Activated T-cell treated with anti-CD3 and anti-CD28 coated beads, Interleukin-2, amount 50 U/mL, for 72 hours (primary cell): ENCODE data around the gene COG5. TPM values are rescaled to one million over a fixed set of nuclear protein-coding genes. Genes with fewer than 3 reads are reported as not detected.

Experiments
- ATAC-seq, 2 donors: fragments of 150-1000 bp; cut with Tn5 transposase; replicated peaks in 1 of 2; 2 replicates each; pipeline ENCODE4 v1.10.0; 2021; ENCODE audit warnings: moderate library complexity in 2 of 2, mild to moderate bottlenecking in 1 of 2
- DNase-seq, 2 donors: peaks; one replicate each; pipeline ENCODE4 v3.0.0; 2021 to 2022; ENCODE audit warnings: mixed read lengths in 1 of 2
- H3K27ac Mint-ChIP-seq: one replicate; pipeline ENCODE4 v1.8.0; 2022; ENCODE audit warnings: mild to moderate bottlenecking, moderate library complexity, mixed read lengths
- H3K27me3 Mint-ChIP-seq: one replicate; pipeline ENCODE4 v1.8.0; 2022; ENCODE audit warnings: low read depth, mixed read lengths
- H3K36me3 Mint-ChIP-seq, 2 donors: one replicate each; pipeline ENCODE4 v1.8.0; 2022; ENCODE audit warnings: mixed read lengths in 2 of 2, mild to moderate bottlenecking in 1 of 2; ENCODE audit not compliant: insufficient read depth in 2 of 2
- H3K4me1 Mint-ChIP-seq: one replicate; pipeline ENCODE4 v1.8.0; 2022; ENCODE audit warnings: low read depth, mixed read lengths
- H3K4me3 Mint-ChIP-seq, 2 donors: one replicate each; pipeline ENCODE4 v1.8.0; 2022; ENCODE audit warnings: mild to moderate bottlenecking in 2 of 2, mixed read lengths in 2 of 2, moderate library complexity in 2 of 2
- H3K9me3 Mint-ChIP-seq, 2 donors: one replicate each; pipeline ENCODE4 v1.8.0; 2022; ENCODE audit warnings: mixed read lengths in 2 of 2
- total RNA-seq, 2 donors: library from RNA; stranded (reverse); gene quantifications; one replicate each; pipeline ENCODE4 v1.2.3, GENCODE V29; 2022

COG5 gene
- total RNA-seq, 2 donors from 2014 or later = 30.4 to 55.5 TPM

- Mint-ChIP-seq H3K27me3 (no peaks in the 10 kb centered on the region), H3K9me3 (no peaks in the 10 kb centered on the region), H3K4me3 (no peak overlapping the region), H3K36me3 (peaks cover 5 to 27% of the 10 kb centered on the region in 2 donors), H3K27ac (no peak overlapping the region), H3K4me1 (no peaks in the 10 kb centered on the region)
- peak; percentile 35 to 50 for ATAC-seq
- DNase-seq = peak; percentile 13 to 24
These were observed 361.8 kb downstream of the COG5 start for GRCh38 chr7:107201795-107202450.

GRCh38 chr7:107196834-107197610, 366.7 kb downstream of the COG5 start:
- no peaks in the 10 kb centered on the region for H3K27me3 Mint-ChIP-seq
- no peaks in the 10 kb centered on the region for H3K4me1 Mint-ChIP-seq
- ATAC-seq (no peak), DNase-seq (no peak)
- H3K36me3 Mint-ChIP-seq = peaks cover 9 to 17% of the 10 kb centered on the region in 2 donors
- H3K4me3 Mint-ChIP-seq = no peak overlapping the region
- H3K9me3 Mint-ChIP-seq = no peaks in the 10 kb centered on the region
- H3K27ac Mint-ChIP-seq = peak overlapping the region; percentile 33

GRCh38 chr7:107194052-107194451, 369.7 kb downstream of the COG5 start:
- Mint-ChIP-seq H3K4me3 (no peak overlapping the region), H3K27ac (peak overlapping the region; percentile 82), H3K4me1 (no peaks in the 10 kb centered on the region), H3K36me3 (peaks cover 9 to 18% of the 10 kb centered on the region in 2 donors), H3K9me3 (no peaks in the 10 kb centered on the region), H3K27me3 (no peaks in the 10 kb centered on the region)
- DNase-seq (no peak), ATAC-seq (no peak)

DNA sequence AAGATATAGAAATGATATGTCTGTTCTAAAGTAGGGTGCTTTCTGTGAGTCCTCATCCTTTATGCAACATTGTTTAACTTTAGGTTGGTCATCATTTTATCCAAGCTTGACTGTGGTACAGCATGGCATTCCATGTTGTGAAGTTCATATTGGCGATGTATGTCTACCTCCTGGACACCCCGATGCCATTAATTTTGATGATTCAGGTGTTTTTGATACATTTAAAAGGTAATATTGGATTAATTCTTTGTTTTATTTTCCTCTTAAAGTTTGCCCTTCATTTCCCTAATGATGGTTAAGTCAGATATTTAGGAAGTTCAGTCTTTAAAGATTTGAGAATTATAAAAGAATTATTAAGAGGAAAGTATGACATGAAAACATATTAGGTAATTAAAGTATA, 373.6 kb downstream of the COG5 start:
- Mint-ChIP-seq H3K27ac (peak overlapping the region; percentile 27), H3K4me1 (no peaks in the 10 kb centered on the region), H3K4me3 (no peak overlapping the region), H3K36me3 (peaks cover 11 to 34% of the 10 kb centered on the region in 2 donors), H3K9me3 (no peaks in the 10 kb centered on the region), H3K27me3 (no peaks in the 10 kb centered on the region)
- ATAC-seq (no peak), DNase-seq (no peak)

GRCh38 chr7:107187774-107188173, 375.9 kb downstream of the COG5 start:
- no peak for ATAC-seq
- Mint-ChIP-seq H3K4me1 (peaks cover 5% of the 10 kb centered on the region), H3K27me3 (no peaks in the 10 kb centered on the region), H3K36me3 (peaks cover 13 to 41% of the 10 kb centered on the region in 2 donors), H3K9me3 (no peaks in the 10 kb centered on the region), H3K27ac (peak overlapping the region; percentile 30), H3K4me3 (no peak overlapping the region)
- DNase-seq = no peak

DNA sequence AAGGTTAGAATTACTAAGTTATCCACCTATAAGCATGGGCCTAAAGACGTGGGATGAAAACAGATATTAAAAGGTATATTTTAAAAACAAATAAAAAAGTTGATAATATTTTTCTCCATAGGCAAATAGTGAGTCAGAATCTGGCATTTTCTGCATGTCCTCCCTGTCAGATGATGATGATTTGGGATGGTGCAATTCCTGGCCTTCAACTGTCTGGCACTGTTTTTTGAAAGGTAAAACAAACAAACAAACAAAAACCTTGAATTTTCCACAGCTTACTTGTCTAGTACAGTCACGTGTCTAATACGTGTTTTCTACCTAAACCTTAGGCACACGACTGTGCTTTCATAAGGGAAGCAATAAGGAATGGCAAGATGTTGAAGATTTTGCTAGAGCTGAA, 377.5 kb downstream of the COG5 start:
- Mint-ChIP-seq H3K36me3 (peaks cover 15 to 40% of the 10 kb centered on the region in 2 donors), H3K4me3 (no peak overlapping the region), H3K4me1 (peaks cover 7% of the 10 kb centered on the region), H3K9me3 (no peaks in the 10 kb centered on the region), H3K27me3 (no peaks in the 10 kb centered on the region), H3K27ac (no peak overlapping the region)
- DNase-seq (no peak), ATAC-seq (no peak)

DNA sequence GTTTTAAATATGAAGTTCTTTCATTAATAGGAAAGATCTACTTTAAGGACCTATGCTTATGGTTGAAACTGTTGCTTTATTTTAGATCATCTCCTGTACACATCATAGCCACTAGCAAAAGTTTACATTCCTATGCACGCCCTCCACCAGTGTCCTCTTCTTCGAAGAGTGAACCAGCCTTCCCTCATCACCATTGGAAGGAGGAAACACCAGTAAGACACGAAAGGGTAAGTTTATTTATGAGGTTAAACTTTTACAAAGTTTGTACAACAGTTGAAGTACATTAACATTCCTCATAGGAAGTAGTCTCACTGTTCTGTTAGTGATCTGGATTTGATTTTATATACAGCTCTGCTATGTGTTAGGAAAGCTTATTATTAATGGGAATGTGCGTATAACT, 378.0 kb downstream of the COG5 start:
- ATAC-seq (no peak), DNase-seq (no peak)
- peaks cover 18 to 41% of the 10 kb centered on the region in 2 donors for H3K36me3 Mint-ChIP-seq
- H3K4me3 Mint-ChIP-seq = no peak overlapping the region
- H3K27ac Mint-ChIP-seq = no peak overlapping the region
- H3K4me1 Mint-ChIP-seq = peaks cover 12% of the 10 kb centered on the region
- H3K9me3 Mint-ChIP-seq = no peaks in the 10 kb centered on the region
- no peaks in the 10 kb centered on the region for H3K27me3 Mint-ChIP-seq

DNA sequence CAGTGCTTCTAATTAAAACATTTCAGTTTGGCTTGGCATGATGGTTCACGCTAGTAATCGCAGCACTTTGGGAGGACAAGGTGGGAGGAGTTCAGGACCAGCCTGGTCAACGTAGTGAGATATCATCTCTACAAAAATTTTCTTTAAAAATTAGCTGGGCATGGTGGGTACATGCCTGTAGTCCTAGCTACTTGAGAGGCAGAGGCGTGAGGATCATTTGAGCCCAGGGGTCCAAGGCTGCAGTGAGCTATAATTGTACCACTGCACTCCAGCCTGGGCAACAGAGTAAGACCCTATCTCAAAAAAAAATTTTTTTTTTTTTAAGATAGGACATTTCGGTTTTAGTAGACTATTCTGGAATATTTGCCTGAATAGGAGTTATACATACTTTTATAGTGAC, 382.5 kb downstream of the COG5 start:
- peaks cover 40% of the 10 kb centered on the region for H3K4me1 Mint-ChIP-seq
- no peaks in the 10 kb centered on the region for H3K27me3 Mint-ChIP-seq

GRCh38 chr7:107180378-107180777, 383.3 kb downstream of the COG5 start:
- DNase-seq (peak; percentile 65 to 76), ATAC-seq (peak; percentile 78 to 81)
- Mint-ChIP-seq H3K36me3 (peaks cover 14 to 19% of the 10 kb centered on the region in 2 donors), H3K27ac (peak overlapping the region; percentile 95), H3K4me1 (peaks cover 43% of the 10 kb centered on the region), H3K27me3 (no peaks in the 10 kb centered on the region), H3K4me3 (peak overlapping the region; percentile 32 to 70), H3K9me3 (no peaks in the 10 kb centered on the region)

More for the DNA sequence above, 382.5 kb downstream of the COG5 start:
- no peak for ATAC-seq
- DNase-seq = no peak
- peak overlapping the region; percentile 95 for H3K27ac Mint-ChIP-seq
- peak overlapping the region in 1 of 2 donors; percentile 70 for H3K4me3 Mint-ChIP-seq
- no peaks in the 10 kb centered on the region for H3K9me3 Mint-ChIP-seq
- peaks cover 17 to 24% of the 10 kb centered on the region in 2 donors for H3K36me3 Mint-ChIP-seq

DNA sequence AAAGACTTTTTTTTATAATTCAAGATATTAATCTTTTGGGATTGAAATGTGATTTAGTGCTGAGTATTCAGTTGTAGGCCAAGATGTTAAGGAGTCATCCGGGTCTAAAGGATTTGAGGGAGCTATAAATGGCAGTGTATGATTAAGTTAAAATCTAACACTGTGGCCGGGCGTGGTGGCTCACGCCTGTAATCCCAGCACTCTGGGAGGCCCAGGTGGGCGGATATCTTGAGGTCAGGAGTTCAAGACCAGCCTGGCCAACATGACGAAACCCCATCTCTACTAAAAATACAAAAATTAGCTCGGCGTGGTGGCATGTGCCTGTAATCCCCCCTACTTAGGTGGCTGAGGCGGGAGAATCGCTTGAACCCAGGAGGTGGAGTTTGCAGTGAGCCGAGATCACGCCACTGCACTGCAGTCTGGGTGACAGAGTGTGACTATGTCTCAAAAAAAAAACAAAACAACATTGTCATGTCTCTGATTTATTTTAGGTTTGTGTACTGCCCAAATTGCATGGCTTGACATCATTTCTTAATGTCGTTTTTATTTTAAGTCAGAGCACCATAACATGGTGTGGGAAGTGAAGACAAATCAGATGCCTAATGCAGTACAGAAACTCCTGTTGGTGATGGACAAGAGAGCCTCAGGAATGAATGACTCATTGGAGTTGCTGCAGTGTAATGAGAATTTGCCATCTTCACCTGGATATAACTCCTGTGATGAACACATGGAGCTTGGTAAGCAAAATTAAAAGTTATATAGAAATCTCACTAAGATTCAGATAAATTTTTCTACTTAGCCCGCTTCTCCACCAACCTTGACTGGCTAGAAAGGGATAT, 384.2 kb downstream of the COG5 start:
- H3K27ac Mint-ChIP-seq = peak overlapping the region; percentile 95
- H3K9me3 Mint-ChIP-seq = no peaks in the 10 kb centered on the region
- no peaks in the 10 kb centered on the region for H3K27me3 Mint-ChIP-seq
- H3K4me3 Mint-ChIP-seq = peak overlapping the region; percentile 32 to 70
- H3K36me3 Mint-ChIP-seq = peaks cover 9 to 14% of the 10 kb centered on the region in 2 donors
- peaks cover 51% of the 10 kb centered on the region for H3K4me1 Mint-ChIP-seq
- ATAC-seq (peak; percentile 49 to 59), DNase-seq (no peak)

- DNase-seq (peak; percentile 30 to 40), ATAC-seq (peak; percentile 33 to 59)
- Mint-ChIP-seq H3K27me3 (no peaks in the 10 kb centered on the region), H3K9me3 (no peaks in the 10 kb centered on the region), H3K4me3 (peak overlapping the region; percentile 44 to 80), H3K4me1 (peaks cover 54% of the 10 kb centered on the region), H3K36me3 (peaks cover 8 to 16% of the 10 kb centered on the region in 2 donors), H3K27ac (peak overlapping the region; percentile 91)
These were observed 389.9 kb downstream of the COG5 start for GRCh38 chr7:107173691-107174406.

GRCh38 chr7:107173191-107173590, 390.5 kb downstream of the COG5 start:
- no peaks in the 10 kb centered on the region for H3K9me3 Mint-ChIP-seq
- no peaks in the 10 kb centered on the region for H3K27me3 Mint-ChIP-seq
- peak overlapping the region; percentile 91 for H3K27ac Mint-ChIP-seq
- H3K36me3 Mint-ChIP-seq = peaks cover 10 to 17% of the 10 kb centered on the region in 2 donors
- H3K4me1 Mint-ChIP-seq = peaks cover 54% of the 10 kb centered on the region
- DNase-seq (no peak), ATAC-seq (no peak)
- H3K4me3 Mint-ChIP-seq = peak overlapping the region; percentile 44 to 80
